NK-92 (cell line): ENCODE data around the gene ZBED4.

Experiments
- DNase-seq: peaks from one replicate; lab custom pipeline; 2025; ENCODE audit not compliant: unreplicated experiment; lab: John Stamatoyannopoulos, UW

The ZBED4 gene

DNA sequence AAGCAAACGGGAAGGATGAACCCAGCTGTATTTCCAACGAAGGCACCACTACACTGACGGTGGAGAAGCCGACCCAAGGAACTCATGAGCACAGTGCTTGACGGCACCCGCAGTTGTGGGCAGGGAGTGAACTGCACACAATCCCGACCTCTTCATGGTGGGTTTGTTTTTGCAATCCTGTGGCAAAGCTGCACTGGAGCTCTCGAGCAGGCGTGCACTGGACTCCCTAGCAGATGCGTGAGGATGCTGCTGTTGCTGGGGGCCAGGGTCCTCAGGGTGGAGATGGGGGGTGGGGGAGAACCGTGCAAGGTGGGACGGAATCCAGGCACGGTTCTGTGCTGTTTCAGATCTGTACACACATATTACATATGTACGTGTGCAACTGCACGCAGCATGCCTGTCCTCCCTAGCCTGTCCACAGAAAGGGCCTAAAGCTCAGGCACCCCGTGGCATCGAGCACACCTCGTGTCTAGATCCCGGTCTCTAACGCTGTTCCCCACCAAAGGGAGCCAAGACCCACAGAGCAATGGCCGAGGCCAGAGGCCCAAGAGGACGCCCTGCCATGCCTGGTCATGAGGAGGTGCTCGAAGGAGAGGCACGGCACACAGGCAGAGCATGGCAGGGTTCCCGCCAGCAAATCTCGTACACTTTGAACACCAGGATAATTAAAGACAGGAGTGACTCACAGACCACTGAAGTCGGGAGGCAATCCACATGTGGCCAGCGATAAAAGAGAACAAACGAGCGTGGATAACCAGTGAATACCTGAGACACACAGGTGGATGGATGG is 47.0 kb downstream of the ZBED4 start:
- no peak for DNase-seq

GRCh38 chr22:49901457-49901856 is 47.8 kb downstream of the ZBED4 start:
- DNase-seq = no peak

GRCh38 chr22:49903322-49904039 is 49.8 kb downstream of the ZBED4 start:
- DNase-seq = no peak

- no peak for DNase-seq
These were observed 50.4 kb downstream of the ZBED4 start for GRCh38 chr22:49904040-49904369.

DNA sequence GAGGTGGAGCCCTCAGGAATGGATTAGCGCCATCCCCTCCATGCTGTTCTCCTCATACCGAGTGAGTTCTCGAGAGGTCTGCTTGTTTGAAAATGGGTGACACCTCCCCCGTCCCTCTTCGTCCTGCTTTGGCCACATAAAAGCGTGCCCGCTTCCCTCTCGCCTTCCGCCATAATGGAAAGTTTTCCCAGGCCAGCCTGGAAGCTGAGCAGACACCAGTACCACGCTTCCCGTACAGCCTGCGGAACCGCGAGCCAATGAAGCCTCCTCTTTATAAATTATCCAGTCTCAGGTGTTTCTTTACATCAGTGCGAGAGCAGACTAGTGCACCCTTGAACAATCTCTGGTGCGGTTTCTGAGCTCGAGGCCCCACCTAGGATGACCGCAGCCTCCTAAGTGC is 51.8 kb downstream of the ZBED4 start:
- no peak for DNase-seq

- DNase-seq = no peak
These were observed 52.6 kb downstream of the ZBED4 start for GRCh38 chr22:49906071-49906798.

DNA sequence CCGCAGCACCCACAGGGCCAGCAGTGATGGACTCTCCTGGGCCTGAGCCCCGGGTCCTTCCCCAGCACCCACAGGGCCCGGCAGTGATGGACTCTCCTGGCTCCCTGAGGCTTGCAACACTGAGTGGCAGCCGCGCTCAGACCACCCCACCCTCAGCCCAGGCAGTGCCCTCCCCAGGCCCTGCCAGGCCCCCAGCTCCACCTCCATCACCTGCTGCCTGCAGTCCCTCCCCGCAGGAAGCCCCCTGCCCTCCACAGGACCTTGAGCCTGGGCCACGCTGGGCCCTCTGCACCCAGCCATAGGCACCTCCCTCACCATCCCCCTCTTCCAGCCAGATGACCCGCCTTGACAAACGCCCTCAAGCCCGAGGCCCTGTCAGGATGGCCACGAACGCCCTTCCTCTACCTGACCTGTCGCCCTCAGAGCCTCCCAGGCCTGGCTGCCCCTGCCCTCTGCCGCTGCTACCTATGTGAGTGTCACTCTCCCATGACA is 53.2 kb downstream of the ZBED4 start:
- no peak for DNase-seq

- DNase-seq = no peak
These were observed 54.2 kb downstream of the ZBED4 start for GRCh38 chr22:49907807-49908206.

DNA sequence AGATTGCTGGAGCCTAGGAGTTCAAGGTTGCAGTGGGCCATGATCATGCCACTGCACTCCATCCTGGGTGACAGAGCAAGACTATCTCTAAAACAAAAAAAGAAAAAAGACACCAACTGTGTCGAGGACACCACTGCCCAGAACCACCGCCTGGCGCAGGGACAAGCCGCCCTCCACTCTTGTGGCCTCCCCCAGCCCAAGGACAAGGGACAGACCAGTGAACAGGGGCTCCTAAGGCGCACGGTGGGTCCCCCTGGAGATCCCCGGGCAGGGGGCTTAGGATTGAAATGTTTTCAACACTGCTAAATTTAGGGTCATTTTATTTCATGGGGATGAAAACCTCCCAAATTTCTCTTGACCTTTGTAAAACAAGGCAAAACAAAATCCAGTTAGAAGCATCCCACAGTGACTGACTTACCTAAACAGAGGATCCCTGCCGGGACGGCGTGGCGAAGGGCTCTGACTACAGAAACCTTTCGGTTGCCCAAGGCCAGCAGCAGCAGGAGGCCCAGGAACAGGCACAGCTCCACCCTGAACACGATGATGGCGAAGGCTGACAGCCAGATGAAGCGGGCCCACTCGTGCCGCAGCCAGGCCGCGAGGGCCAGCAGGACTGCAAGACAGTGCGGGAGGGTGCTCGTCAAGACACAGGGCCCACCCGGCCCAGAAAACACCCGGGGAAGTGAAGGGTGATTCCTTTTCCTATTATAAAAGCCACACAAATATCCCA is 56.0 kb downstream of the ZBED4 start:
- DNase-seq = no peak

- DNase-seq = no peak
These were observed 56.8 kb downstream of the ZBED4 start for GRCh38 chr22:49910229-49911155.

- no peak for DNase-seq
These were observed 58.4 kb downstream of the ZBED4 start for GRCh38 chr22:49911881-49912625.

DNA sequence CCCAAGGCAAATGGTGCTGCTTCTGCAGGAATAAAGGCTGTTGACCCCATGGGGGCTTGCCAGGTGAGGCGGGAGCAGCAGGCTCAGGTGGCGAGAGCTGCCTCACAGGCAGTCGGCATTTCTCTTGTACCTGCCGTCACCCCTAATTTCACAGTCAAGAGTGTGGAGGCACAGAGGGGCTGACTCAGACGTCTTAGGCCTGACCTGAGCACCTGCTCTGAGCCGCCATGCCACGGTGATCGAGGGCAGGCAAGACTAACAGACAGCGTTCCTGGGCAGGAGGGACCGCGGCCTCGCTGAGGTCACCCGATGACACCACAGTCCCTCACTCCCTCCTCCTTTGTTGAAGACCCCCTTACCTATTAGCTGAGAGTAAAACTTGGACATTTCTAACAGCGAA is 59.4 kb downstream of the ZBED4 start:
- no peak for DNase-seq

- DNase-seq = no peak
These were observed 59.8 kb downstream of the ZBED4 start for GRCh38 chr22:49913446-49913845.

- no peak for DNase-seq
These were observed 60.6 kb downstream of the ZBED4 start for GRCh38 chr22:49914256-49914655.

GRCh38 chr22:49915610-49916009 is 62.0 kb downstream of the ZBED4 start:
- DNase-seq = no peak

GRCh38 chr22:49916831-49917230 is 63.2 kb downstream of the ZBED4 start:
- no peak for DNase-seq

DNA sequence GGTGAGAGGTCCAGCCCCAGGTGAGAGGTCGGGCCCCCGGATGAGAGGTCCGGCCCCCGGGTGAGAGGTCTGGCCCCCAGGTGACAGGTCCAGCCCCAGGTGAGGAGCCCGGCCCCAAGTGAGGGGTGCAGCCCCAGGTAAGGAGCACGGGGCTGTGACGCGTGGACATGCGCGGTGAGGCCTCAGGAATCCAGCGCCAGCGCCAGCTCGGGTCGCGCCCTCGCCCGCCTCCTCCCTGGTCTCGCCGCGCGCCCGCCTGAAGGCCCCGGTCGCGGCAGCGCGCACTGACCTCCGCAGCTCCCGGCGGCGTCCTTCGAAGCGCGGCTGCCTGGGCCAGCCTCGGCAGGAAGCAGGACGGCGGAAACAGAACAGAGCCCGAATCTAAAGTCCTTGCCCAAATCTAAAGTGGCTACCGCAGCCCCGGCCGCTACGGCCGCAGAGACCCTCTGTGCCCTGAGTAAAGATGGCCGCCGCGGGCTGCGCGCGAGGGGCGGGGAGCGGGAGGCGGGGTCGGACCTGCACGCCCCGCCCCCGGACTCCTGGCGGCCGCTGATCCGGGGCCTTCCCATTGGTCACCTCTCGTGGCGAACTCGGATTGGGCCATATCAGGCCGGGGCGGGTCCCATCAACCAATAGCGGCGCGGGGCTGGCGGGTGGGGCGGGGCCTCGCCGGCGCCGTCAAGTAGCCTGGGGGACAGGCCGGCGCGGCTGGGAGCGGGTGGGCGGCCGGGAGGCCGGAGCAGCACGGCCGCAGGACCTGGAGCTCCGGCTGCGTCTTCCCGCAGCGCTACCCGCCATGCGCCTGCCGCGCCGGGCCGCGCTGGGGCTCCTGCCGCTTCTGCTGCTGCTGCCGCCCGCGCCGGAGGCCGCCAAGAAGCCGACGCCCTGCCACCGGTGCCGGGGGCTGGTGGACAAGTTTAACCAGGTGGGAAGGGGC is 64.6 kb downstream of the ZBED4 start, which contains the start of the genes ALG12 and CRELD2:
Gene ALG12 (minus strand): TSS at position 465 of the 937 bp plus-strand sequence. CDS start 4,673 bp downstream, outside the sequence.
Gene CRELD2 (plus strand): TSS at position 661 of the 937 bp plus-strand sequence. CDS start 136 bp downstream, at position 797.
- DNase-seq = peak; percentile 77
